ENCODE results near the gene KCNJ4. TPM values are rescaled to one million over a fixed set of nuclear protein-coding genes. Genes with fewer than 3 reads are reported as not detected.
A peak's percentile ranks its signal among the peaks of the same experiment; 100 is the strongest.
"Not testable (repeated sequence)": the region's sequence is repeated elsewhere in the genome, so short reads cannot be mapped to it uniquely, and the experiment has no call there.

KCNJ4 gene
- total RNA-seq, 1 experiment from 2014 or later: 0.92 TPM

GRCh38 chr22:38471237-38471636 is 16.2 kb upstream of the KCNJ4 start:
- Mint-ChIP-seq H3K4me1 (peaks cover 10 to 25% of the 10 kb centered on the region in 2 experiments), H3K27me3 (ENCODE audit: low read depth) (peaks cover 29% of the 10 kb centered on the region), H3K27ac (no peak overlapping the region), H3K36me3 (ENCODE audit: insufficient read depth in 1 of 3, low read depth in 3 of 3) (no peaks in the 10 kb centered on the region), H3K9me3 (no peaks in the 10 kb centered on the region), H3K4me3 (no peak overlapping the region)
- H4K8ac ChIP-seq (replicated peaks; ENCODE audit: insufficient read length, low read depth, low read length): no peak overlapping the region
- H3K4ac ChIP-seq (ENCODE audit: low read depth, low read length): no peak overlapping the region
- no peak overlapping the region for H2BK15ac ChIP-seq (ENCODE audit: low read depth, low read length)
- H3K79me2 ChIP-seq (ENCODE audit: insufficient read depth, low read length): no peaks in the 10 kb centered on the region
- no peak overlapping the region for H3K56ac ChIP-seq (ENCODE audit: insufficient read length, low read depth, low read length)
- H4K5ac ChIP-seq (ENCODE audit: insufficient read length, low read depth, low read length): no peak overlapping the region
- H3K27me3 ChIP-seq (ENCODE audit: insufficient read depth, low read length): no peaks in the 10 kb centered on the region; the same call in 1 of the 2 replicates
- no peak overlapping the region for H3K18ac ChIP-seq (ENCODE audit: insufficient read length, low read depth, low read length)
- no peak overlapping the region for H2BK20ac ChIP-seq (ENCODE audit: low read depth, low read length, poor library complexity, severe bottlenecking)
- no CpG with 5 or more reads among the region's 11 CpGs for WGBS (ENCODE audit: extremely low coverage, insufficient read length, low lambda C conversion rate)
- H3K23ac ChIP-seq (ENCODE audit: insufficient read length, low read depth, low read length): no peak overlapping the region
- no peaks in the 10 kb centered on the region for H3K9me3 ChIP-seq (ENCODE audit: control insufficient read depth, low read depth, low read length)
- peaks cover 3% of the 10 kb centered on the region for H4K20me1 ChIP-seq (ENCODE audit: control insufficient read depth, insufficient read depth, insufficient read length)
- no peak overlapping the region for H3K14ac ChIP-seq (ENCODE audit: insufficient read depth, low read length)
- DNase-seq: peak; percentile 20
- H3K4me2 ChIP-seq (ENCODE audit: insufficient read depth, insufficient read length, low read length): no peak overlapping the region
- H3K79me1 ChIP-seq (ENCODE audit: insufficient read depth, low read depth, low read length, poor library complexity, severe bottlenecking): no peaks in the 10 kb centered on the region
- H4K91ac ChIP-seq (ENCODE audit: insufficient read length, low read depth, low read length): no peak overlapping the region
- H3K23me2 ChIP-seq (ENCODE audit: insufficient read length, low read depth, low read length, poor library complexity, severe bottlenecking): peaks cover 9% of the 10 kb centered on the region
- H2AFZ ChIP-seq (ENCODE audit: low read length): no peak overlapping the region
- no peak overlapping the region for H3K9ac ChIP-seq (ENCODE audit: extremely low read depth, insufficient read length, low read length)
- H2BK120ac ChIP-seq (ENCODE audit: low read depth, low read length, poor library complexity, severe bottlenecking): no peak overlapping the region
- H3T11ph ChIP-seq (ENCODE audit: low read length): no peak overlapping the region
- no peak overlapping the region for H2AK5ac ChIP-seq (ENCODE audit: insufficient read length, low read length)
- no peak overlapping the region for H2BK5ac ChIP-seq (ENCODE audit: insufficient read length, low read length)
- no peaks in the 10 kb centered on the region for H3K4me1 ChIP-seq (ENCODE audit: insufficient read depth, low read length)
- H3K27ac ChIP-seq (ENCODE audit: insufficient read length, low read depth, low read length): no peak overlapping the region
- TF ChIP-seq, protein P1, sequence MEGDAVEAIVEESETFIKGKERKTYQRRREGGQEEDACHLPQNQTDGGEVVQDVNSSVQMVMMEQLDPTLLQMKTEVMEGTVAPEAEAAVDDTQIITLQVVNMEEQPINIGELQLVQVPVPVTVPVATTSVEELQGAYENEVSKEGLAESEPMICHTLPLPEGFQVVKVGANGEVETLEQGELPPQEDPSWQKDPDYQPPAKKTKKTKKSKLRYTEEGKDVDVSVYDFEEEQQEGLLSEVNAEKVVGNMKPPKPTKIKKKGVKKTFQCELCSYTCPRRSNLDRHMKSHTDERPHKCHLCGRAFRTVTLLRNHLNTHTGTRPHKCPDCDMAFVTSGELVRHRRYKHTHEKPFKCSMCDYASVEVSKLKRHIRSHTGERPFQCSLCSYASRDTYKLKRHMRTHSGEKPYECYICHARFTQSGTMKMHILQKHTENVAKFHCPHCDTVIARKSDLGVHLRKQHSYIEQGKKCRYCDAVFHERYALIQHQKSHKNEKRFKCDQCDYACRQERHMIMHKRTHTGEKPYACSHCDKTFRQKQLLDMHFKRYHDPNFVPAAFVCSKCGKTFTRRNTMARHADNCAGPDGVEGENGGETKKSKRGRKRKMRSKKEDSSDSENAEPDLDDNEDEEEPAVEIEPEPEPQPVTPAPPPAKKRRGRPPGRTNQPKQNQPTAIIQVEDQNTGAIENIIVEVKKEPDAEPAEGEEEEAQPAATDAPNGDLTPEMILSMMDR (conservative IDR thresholded peaks at IDR 0.05): no peak
- no peak overlapping the region for H2BK12ac ChIP-seq (ENCODE audit: insufficient read length, low read depth, low read length)

- not testable (repeated sequence) for H4K8ac ChIP-seq (replicated peaks; ENCODE audit: insufficient read length, low read depth, low read length); H4K20me1 ChIP-seq (ENCODE audit: control insufficient read depth, insufficient read depth, insufficient read length); H3K36me3 Mint-ChIP-seq (ENCODE audit: insufficient read depth in 1 of 3, low read depth in 3 of 3); H3K4me1 ChIP-seq (ENCODE audit: insufficient read depth, low read length); H2BK15ac ChIP-seq (ENCODE audit: low read depth, low read length); H3K27me3 ChIP-seq (ENCODE audit: insufficient read depth, low read length); H3K27ac Mint-ChIP-seq; H3K27ac ChIP-seq (ENCODE audit: insufficient read length, low read depth, low read length); H4K5ac ChIP-seq (ENCODE audit: insufficient read length, low read depth, low read length); H3T11ph ChIP-seq (ENCODE audit: low read length); H3K79me1 ChIP-seq (ENCODE audit: insufficient read depth, low read depth, low read length, poor library complexity, severe bottlenecking); H2BK12ac ChIP-seq (ENCODE audit: insufficient read length, low read depth, low read length); DNase-seq; H3K14ac ChIP-seq (ENCODE audit: insufficient read depth, low read length); H3K56ac ChIP-seq (ENCODE audit: insufficient read length, low read depth, low read length); H3K23me2 ChIP-seq (ENCODE audit: insufficient read length, low read depth, low read length, poor library complexity, severe bottlenecking); H3K23ac ChIP-seq (ENCODE audit: insufficient read length, low read depth, low read length); H2BK5ac ChIP-seq (ENCODE audit: insufficient read length, low read length); H2AK5ac ChIP-seq (ENCODE audit: insufficient read length, low read length); H3K9ac ChIP-seq (ENCODE audit: extremely low read depth, insufficient read length, low read length); H2BK120ac ChIP-seq (ENCODE audit: low read depth, low read length, poor library complexity, severe bottlenecking); H3K4ac ChIP-seq (ENCODE audit: low read depth, low read length); H3K4me2 ChIP-seq (ENCODE audit: insufficient read depth, insufficient read length, low read length); H2AFZ ChIP-seq (ENCODE audit: low read length); H3K9me3 Mint-ChIP-seq; H3K79me2 ChIP-seq (ENCODE audit: insufficient read depth, low read length); H3K9me3 ChIP-seq (ENCODE audit: control insufficient read depth, low read depth, low read length); H4K91ac ChIP-seq (ENCODE audit: insufficient read length, low read depth, low read length); H3K18ac ChIP-seq (ENCODE audit: insufficient read length, low read depth, low read length); H3K4me3 Mint-ChIP-seq; H2BK20ac ChIP-seq (ENCODE audit: low read depth, low read length, poor library complexity, severe bottlenecking)
- peaks cover 40% of the 10 kb centered on the region for H3K27me3 Mint-ChIP-seq (ENCODE audit: low read depth)
- peaks cover 14 to 29% of the 10 kb centered on the region in 2 experiments for H3K4me1 Mint-ChIP-seq
- WGBS (ENCODE audit: extremely low coverage, insufficient read length, low lambda C conversion rate): no CpG with 5 or more reads among the region's 10 CpGs
Observed at GRCh38 chr22:38470179-38470578, 15.2 kb upstream of the KCNJ4 start.

Measured in H9 (cell line).